ENCODE results near the gene FRRS1.

- no peak for TF ChIP-seq CTCF (IDR thresholded peaks at IDR 0.05)
- no peak for TF ChIP-seq POLR2A (IDR thresholded peaks at IDR 0.05)
These were observed 23.3 kb upstream of the FRRS1 start for GRCh38 chr1:99789715-99790114.
